HepG2 (cell line): ENCODE results near the gene DDAH1. TPM values are rescaled to one million over a fixed set of nuclear protein-coding genes. Genes with fewer than 3 reads are reported as not detected.

Experiments
- ATF1 ChIP-seq: IDR thresholded peaks from 2 replicates; pipeline ENCODE4 v1.6.1; 2016; ENCODE audit warnings: mild to moderate bottlenecking, control low read depth
- CBFB ChIP-seq: sonication (generic); formaldehyde crosslinking; IDR thresholded peaks from 2 replicates; pipeline ENCODE4 v1.4.0; 2020; ENCODE audit warnings: missing genetic modification reagents
- HINFP ChIP-seq: sonication (generic); formaldehyde crosslinking; IDR thresholded peaks from 2 replicates; pipeline ENCODE4 v1.4.0; 2020; ENCODE audit warnings: low read depth, mild to moderate bottlenecking, missing genetic modification reagents
- MTA3 ChIP-seq: sonication (generic); formaldehyde crosslinking; IDR thresholded peaks from 2 replicates; pipeline ENCODE4 v1.4.0; 2020; ENCODE audit warnings: missing genetic modification reagents
- NFKBIZ ChIP-seq: IDR thresholded peaks from 2 replicates; pipeline ENCODE4 v1.6.1; 2018; ENCODE audit warnings: missing genetic modification reagents, missing compliant biosample characterization
- PRDM4 ChIP-seq: sonication (generic); formaldehyde crosslinking; IDR thresholded peaks from 2 replicates; pipeline ENCODE4 v1.9.0; 2021; ENCODE audit warnings: missing genetic modification reagents, borderline replicate concordance
- SETDB1 ChIP-seq: sonication (generic); formaldehyde crosslinking; IDR thresholded peaks from 2 replicates; pipeline ENCODE4 v1.5.1; 2020; ENCODE audit warnings: missing genetic modification reagents, mild to moderate bottlenecking, borderline replicate concordance
- TSC22D2 ChIP-seq: sonication (generic); formaldehyde crosslinking; IDR thresholded peaks from 2 replicates; pipeline ENCODE4 v1.5.1; 2020; ENCODE audit warnings: missing genetic modification reagents, mild to moderate bottlenecking, borderline replicate concordance
- ZFYVE20 ChIP-seq: sonication (generic); formaldehyde crosslinking; IDR thresholded peaks from 2 replicates; pipeline ENCODE4 v1.8.0; 2023; ENCODE audit warnings: low read depth, mild to moderate bottlenecking, moderate library complexity, missing genetic modification reagents, borderline replicate concordance
- ZNF282 ChIP-seq: fragments of 450-650 bp; IDR thresholded peaks from 2 replicates; pipeline ENCODE4 v1.6.1; 2018; ENCODE audit not compliant: partially characterized antibody
- ZNF550 ChIP-seq: sonication (generic); formaldehyde crosslinking; IDR thresholded peaks from 2 replicates; pipeline ENCODE4 v1.4.0; 2020; ENCODE audit warnings: mild to moderate bottlenecking, missing genetic modification reagents, borderline replicate concordance
- polyA plus RNA-seq, 8 experiments: library from polyadenylated mRNA; depleted of rRNA in 3 of 8; stranded (reverse) in 7 of 8; unstranded in 1 of 8; fragments of >200 nt; fragmentation: Illumina TruSeq in 4 of 8; extraction: Trizol in 4 of 8; gene quantifications; 2 replicates each; pipeline versions ENCODE4 v1.2.1 to v1.2.3, GENCODE V29; 2011 to 2016; ENCODE audit warnings: low read depth in 4 of 8, missing spikeins in 1 of 8, mixed read lengths in 1 of 8; ENCODE audit not compliant: insufficient read depth in 1 of 8
- total RNA-seq, 5 experiments: library from RNA; depleted of rRNA; stranded (reverse); fragments of >200 nt; fragmentation: Illumina TruSeq; extraction: Trizol; gene quantifications; 2 replicates each; pipeline ENCODE4 v1.2.3, GENCODE V29; 2016; ENCODE audit warnings: low read depth in 1 of 5
- TF ChIP-seq, protein P1 (sequence below), 2 experiments: sonication (generic) in 1 of 2; formaldehyde crosslinking in 1 of 2; IDR thresholded peaks; 2 replicates each; pipeline versions ENCODE4 v1.6.1 to v1.9.0; 2014 to 2022; ENCODE audit warnings: antibody characterized with exemption in 1 of 2, borderline replicate concordance in 1 of 2, inconsistent platforms in 1 of 2, low read depth in 1 of 2, missing genetic modification reagents in 1 of 2
- TF ChIP-seq, protein P2 (sequence below): sonication (generic); formaldehyde crosslinking; IDR thresholded peaks from 2 replicates; pipeline ENCODE4 v1.8.1; 2023; ENCODE audit warnings: mild to moderate bottlenecking, moderate library complexity, missing genetic modification reagents
- TF ChIP-seq, protein P3 (sequence below): sonication (generic); formaldehyde crosslinking; IDR thresholded peaks from 2 replicates; pipeline ENCODE4 v1.8.1; 2023; ENCODE audit warnings: mild to moderate bottlenecking, missing genetic modification reagents, borderline replicate concordance
- TF ChIP-seq, protein P4 (sequence below): sonication (generic); formaldehyde crosslinking; IDR thresholded peaks from 2 replicates; pipeline ENCODE4 v1.4.0; 2020; ENCODE audit warnings: missing genetic modification reagents, mild to moderate bottlenecking, borderline replicate concordance

Gene DDAH1
- total and polyA plus RNA-seq, 2 of the 13 experiments (the other 11 are each of a cell fraction or from before 2014, with no cell fraction given) = 39.7 to 64.4 TPM

- TF ChIP-seq PRDM4 = no peak
- TF ChIP-seq CBFB (CRISPR knock-in tag) = 0 out of 2 replicates have a peak, but pooled peaks have one; percentile 45
- no peak for TF ChIP-seq SETDB1 (CRISPR knock-in tag)
- TF ChIP-seq, protein P1, sequence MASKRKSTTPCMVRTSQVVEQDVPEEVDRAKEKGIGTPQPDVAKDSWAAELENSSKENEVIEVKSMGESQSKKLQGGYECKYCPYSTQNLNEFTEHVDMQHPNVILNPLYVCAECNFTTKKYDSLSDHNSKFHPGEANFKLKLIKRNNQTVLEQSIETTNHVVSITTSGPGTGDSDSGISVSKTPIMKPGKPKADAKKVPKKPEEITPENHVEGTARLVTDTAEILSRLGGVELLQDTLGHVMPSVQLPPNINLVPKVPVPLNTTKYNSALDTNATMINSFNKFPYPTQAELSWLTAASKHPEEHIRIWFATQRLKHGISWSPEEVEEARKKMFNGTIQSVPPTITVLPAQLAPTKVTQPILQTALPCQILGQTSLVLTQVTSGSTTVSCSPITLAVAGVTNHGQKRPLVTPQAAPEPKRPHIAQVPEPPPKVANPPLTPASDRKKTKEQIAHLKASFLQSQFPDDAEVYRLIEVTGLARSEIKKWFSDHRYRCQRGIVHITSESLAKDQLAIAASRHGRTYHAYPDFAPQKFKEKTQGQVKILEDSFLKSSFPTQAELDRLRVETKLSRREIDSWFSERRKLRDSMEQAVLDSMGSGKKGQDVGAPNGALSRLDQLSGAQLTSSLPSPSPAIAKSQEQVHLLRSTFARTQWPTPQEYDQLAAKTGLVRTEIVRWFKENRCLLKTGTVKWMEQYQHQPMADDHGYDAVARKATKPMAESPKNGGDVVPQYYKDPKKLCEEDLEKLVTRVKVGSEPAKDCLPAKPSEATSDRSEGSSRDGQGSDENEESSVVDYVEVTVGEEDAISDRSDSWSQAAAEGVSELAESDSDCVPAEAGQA (IDR thresholded peaks at IDR 0.05; ENCODE audit: low read depth) = no peak
- TF ChIP-seq, protein P1 (CRISPR knock-in tag; IDR thresholded peaks at IDR 0.05; ENCODE audit: borderline replicate concordance) = no peak
- TF ChIP-seq, protein P2, sequence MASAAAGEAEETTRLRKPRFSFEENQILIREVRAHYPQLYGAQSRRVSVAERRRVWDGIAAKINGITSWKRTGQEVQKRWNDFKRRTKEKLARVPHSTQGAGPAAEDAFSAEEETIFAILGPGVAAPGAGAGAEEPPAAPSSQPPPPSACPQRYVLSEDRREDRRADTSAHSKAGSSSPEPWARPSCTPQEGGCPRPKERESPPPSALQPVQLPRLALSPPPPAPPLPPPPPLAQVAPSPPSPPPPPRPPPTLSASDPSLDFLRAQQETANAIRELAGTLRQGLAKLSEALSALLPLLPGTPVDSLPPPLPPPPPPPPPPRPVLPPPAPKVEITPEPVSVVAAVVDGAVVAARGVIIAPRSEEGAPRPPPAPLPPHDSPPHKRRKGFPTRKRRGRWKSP (CRISPR knock-in tag) = 0 out of 2 replicates have a peak, but pooled peaks have one; percentile 76
- peak; percentile 48; the same call in 1 of the 2 replicates for TF ChIP-seq ATF1
- TF ChIP-seq TSC22D2 (CRISPR knock-in tag) = 0 out of 2 replicates have a peak, but pooled peaks have one; percentile 25
- no peak for TF ChIP-seq HINFP (CRISPR knock-in tag)
- TF ChIP-seq ZNF282 = no peak
- no peak for TF ChIP-seq MTA3 (CRISPR knock-in tag)
- no peak for TF ChIP-seq ZFYVE20
- TF ChIP-seq, protein P3, sequence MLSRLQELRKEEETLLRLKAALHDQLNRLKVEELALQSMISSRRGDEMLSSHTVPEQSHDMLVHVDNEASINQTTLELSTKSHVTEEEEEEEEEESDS (CRISPR knock-in tag) = no peak
- peak; percentile 93 for TF ChIP-seq NFKBIZ (CRISPR knock-in tag)
- TF ChIP-seq, protein P4, sequence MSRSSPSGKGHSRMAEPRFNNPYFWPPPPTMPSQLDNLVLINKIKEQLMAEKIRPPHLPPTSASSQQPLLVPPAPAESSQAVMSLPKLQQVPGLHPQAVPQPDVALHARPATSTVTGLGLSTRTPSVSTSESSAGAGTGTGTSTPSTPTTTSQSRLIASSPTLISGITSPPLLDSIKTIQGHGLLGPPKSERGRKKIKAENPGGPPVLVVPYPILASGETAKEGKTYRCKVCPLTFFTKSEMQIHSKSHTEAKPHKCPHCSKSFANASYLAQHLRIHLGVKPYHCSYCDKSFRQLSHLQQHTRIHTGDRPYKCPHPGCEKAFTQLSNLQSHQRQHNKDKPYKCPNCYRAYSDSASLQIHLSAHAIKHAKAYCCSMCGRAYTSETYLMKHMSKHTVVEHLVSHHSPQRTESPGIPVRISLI = no peak
- no peak for TF ChIP-seq ZNF550 (CRISPR knock-in tag)
Measured at GRCh38 chr1:85328713-85329397, 136.1 kb downstream of the DDAH1 start (continued).
